Midbrain (tissue), 1 donor: Measurements from ENCODE around the gene TMEM219.

Experiments used
- DNase-seq: peaks from one replicate; lab custom pipeline; 2025; lab: John Stamatoyannopoulos, UW

Gene TMEM219

DNA sequence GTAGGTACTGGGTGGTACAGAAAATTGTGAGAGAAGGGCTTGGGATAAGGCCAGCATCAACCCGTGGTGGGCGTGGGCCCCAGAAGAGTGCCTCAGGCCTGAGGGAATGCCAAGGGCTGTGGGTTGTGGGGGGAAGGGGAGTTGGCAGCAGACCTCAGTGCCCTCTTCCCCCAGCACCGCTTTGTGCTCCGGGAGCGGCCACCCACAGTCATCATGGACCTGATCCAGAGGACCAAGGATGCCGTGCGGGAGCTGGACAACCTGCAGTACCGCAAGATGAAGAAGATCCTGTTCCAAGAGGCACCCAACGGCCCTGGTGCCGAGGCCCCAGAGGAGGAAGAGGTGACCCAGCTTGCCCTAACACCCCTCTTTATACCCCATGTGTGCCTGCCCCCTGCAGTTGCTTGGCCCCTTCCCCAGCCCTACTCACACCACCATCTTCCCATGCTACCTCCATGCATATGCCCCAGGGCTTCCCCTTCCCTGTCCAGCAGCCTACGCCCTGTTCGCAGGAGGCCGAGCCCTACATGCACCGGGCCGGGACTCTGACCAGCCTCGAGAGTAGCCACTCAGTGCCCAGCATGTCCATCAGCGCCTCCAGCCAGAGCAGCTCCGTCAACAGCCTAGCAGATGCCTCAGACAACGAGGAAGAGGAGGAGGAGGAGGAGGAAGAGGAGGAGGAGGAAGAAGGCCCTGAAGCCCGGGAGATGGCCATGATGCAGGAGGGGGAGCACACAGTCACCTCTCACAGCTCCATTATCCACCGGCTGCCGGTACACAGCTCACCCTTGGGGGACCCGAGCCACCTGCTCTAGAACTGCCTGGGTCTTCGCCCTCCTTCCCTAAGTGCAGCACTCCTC lies 20.9 kb downstream of the TMEM219 start:
- no peak for DNase-seq

DNA sequence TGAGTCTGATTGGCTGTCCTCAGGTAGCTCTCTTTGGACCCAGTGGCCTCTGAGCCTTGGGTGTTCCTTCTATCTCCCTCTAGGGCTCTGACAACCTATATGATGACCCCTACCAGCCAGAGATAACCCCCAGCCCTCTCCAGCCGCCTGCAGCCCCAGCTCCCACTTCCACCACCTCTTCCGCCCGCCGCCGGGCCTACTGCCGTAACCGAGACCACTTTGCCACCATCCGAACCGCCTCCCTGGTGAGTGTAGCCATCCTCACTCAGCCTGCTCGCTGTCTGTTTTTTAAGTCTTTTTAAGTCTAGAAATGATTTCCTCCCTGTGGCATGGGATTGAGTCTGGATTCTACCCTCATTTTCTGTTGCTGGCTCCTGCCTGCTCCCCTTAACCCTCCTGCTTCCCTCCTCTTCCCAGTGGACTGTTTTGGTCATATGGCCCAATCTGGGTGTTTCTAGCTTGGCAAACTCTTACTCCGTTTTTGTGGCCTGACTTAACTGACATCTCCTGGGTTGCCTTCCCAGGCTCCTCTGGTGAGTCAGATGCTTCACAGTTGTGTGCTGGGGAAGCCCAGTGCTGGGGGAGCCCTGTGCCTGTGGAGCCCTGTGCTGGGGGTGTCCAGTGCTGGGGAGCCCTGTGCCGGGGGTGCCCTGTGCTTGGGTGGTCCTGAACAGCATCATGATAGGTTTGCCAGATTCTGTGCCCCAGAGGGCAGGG lies 21.7 kb downstream of the TMEM219 start:
- no peak for DNase-seq

DNA sequence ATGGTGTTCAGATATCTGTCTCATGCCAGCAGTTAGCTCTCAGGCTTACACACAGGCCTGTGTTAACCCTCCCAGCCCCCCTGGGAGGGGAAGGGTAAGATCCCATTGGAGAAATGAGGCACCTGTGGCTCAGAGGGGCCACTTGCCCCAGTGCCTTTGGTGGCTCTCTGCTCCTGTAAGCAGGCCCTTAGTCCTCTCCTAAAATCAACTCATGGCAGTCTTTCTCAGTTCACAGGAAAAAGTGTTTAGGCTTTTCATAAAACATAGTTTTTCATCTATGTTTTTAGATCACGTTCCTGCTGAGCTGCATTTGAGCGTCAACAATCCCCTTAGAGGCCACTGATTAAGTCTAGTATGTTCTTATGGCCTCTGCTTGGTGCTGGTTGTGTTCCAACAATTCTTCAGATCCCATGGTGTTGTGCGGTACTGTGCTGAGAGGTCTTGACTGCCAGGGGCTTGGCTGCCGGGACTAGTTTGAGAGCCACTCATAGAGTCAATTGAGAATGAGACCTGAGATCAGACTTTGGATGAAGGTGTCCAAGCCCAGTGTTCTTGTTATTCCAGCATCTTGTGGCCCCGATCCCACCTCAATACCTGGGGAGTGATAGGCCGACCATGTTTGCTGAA lies 22.4 kb downstream of the TMEM219 start:
- DNase-seq, result no peak

DNA sequence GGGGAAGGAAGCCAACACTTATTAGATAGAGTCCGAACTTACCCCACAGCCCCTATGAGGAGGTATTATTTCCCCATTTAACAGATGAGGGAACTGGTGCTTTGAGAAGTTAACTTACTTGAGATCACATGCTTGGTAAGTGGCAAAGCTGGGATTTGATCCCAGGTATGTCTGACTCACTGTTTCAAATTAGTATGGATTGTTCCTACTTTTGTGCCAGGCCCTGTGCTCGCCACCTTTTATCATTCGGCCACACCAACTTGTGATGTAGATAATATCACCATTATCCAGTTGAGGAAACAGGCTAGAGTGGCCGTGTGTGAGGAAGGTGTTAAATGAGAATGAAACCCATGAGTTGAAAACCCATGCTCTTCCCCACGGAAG lies 22.9 kb downstream of the TMEM219 start:
- DNase-seq, result no peak

GRCh38 chr16:29985271-29985811 lies 23.5 kb downstream of the TMEM219 start:
- DNase-seq, result no peak

GRCh38 chr16:29986231-29986630 lies 24.4 kb downstream of the TMEM219 start:
- DNase-seq, result no peak

DNA sequence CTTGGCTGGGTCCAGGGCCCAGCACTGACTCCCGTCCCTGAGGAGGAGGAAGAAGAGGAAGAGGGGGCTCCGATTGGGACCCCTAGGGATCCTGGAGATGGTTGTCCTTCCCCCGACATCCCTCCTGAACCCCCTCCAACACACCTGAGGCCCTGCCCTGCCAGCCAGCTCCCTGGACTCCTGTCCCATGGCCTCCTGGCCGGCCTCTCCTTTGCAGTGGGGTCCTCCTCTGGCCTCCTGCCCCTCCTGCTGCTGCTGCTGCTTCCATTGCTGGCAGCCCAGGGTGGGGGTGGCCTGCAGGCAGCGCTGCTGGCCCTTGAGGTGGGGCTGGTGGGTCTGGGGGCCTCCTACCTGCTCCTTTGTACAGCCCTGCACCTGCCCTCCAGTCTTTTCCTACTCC lies 25.1 kb downstream of the TMEM219 start:
- DNase-seq, result no peak

DNA sequence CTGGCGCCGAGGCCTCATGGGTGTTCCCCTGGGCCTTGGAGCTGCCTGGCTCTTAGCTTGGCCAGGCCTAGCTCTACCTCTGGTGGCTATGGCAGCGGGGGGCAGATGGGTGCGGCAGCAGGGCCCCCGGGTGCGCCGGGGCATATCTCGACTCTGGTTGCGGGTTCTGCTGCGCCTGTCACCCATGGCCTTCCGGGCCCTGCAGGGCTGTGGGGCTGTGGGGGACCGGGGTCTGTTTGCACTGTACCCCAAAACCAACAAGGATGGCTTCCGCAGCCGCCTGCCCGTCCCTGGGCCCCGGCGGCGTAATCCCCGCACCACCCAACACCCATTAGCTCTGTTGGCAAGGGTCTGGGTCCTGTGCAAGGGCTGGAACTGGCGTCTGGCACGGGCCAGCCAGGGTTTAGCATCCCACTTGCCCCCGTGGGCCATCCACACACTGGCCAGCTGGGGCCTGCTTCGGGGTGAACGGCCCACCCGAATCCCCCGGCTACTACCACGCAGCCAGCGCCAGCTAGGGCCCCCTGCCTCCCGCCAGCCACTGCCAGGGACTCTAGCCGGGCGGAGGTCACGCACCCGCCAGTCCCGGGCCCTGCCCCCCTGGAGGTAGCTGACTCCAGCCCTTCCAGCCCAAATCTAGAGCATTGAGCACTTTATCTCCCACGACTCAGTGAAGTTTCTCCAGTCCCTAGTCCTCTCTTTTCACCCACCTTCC lies 25.6 kb downstream of the TMEM219 start:
- DNase-seq, result no peak

DNA sequence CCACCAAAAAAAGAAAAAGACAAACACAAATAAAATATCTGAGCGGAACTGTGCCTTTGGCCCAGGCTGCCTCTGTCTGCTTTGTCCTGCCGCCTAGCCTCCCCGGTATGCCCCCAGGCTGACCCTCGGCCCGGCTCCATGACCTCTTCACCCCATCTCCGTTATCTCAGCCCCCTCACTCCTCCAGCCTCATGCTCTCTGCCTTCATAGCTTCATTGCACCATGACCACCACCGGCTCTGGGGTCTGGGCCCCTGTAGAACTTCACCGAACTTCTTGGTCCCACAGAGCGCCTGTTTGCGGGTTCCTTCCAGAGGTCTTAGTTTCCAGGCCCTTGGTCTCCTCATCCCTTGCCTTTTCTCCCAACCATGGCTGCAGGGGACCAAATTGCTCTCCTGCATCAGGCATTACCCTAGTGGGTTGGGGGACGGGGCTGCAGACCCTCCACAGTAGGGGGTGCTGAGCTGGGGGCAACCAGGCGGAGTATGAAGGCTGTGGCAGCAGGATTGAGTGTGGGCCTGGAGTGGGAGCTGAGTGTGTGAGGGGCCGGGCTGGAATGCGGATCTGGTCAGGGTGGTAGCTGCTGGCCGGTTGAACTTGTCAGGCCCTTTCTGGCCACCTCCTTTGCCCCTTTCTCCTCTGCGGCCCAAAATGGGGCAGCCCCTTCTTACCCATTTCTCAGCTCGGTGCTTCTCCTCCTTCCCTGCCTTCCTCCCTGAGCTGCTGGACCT lies 26.6 kb downstream of the TMEM219 start:
- DNase-seq, result no peak

- DNase-seq, result no peak
Measured at GRCh38 chr16:29989111-29989858, 27.4 kb downstream of the TMEM219 start.

- no peak for DNase-seq
Measured at GRCh38 chr16:29990034-29990433, 28.2 kb downstream of the TMEM219 start.

DNA sequence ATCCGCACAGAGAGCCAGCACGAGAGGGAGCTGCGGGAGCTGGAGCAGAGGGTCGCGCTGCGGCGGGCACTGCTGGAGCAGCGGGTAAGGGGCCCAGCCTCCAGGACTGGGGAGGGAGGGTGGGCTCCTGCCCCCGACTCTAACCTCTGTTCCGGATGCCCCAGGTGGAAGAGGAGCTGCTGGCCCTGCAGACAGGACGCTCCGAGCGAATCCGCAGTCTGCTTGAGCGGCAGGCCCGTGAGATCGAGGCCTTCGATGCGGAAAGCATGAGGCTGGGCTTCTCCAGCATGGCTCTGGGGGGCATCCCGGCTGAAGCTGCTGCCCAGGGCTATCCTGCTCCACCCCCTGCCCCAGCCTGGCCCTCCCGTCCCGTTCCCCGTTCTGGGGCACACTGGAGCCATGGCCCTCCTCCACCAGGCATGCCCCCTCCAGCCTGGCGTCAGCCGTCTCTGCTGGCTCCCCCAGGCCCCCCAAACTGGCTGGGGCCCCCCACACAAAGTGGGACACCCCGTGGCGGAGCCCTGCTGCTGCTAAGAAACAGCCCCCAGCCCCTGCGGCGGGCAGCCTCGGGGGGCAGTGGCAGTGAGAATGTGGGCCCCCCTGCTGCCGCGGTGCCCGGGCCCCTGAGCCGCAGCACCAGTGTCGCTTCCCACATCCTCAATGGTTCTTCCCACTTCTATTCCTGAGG lies 29.1 kb downstream of the TMEM219 start:
- no peak for DNase-seq

- no peak for DNase-seq
Measured at GRCh38 chr16:29991571-29991904, 29.7 kb downstream of the TMEM219 start.

GRCh38 chr16:29992344-29992967 lies 30.6 kb downstream of the TMEM219 start:
- DNase-seq, result no peak

GRCh38 chr16:29993191-29993902 lies 31.5 kb downstream of the TMEM219 start:
- no peak for DNase-seq

DNA sequence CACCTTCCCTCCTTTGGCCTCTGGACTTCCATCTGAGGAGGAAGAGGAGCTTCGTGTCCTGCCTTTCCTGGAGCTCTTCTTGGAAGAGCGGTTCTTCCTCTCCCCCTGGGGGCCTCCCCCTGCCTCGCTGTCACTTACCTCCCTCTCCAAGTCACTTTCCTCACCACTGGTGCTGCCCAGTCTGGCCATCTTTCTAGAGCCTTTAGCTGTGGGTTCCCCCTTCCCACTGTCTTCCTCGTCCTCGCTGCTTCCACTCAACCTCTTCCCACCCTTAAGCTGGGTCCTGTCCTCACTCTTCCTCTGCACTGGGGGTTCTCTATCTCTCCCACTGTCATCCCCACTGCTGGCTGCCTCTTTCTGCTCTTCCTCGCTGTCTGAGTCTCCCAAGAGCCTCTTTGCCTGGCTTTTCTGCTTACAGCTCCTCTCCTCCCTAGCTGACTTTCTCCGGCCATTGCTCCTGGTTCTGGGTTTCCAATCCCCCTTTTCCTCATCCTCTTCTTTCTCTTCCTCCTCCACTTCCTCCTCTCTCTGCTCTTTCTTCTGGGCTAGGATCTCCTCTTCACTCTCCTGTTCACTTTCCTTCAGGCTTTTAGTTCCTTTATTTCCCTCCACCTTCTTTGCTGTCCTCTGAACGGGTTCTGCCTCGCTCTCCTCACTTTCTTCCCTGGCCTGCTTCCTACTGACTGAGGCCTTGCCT lies 32.2 kb downstream of the TMEM219 start:
- no peak for DNase-seq

- no peak for DNase-seq
Measured at GRCh38 chr16:29994600-29995323, 32.9 kb downstream of the TMEM219 start.
